Tibial artery (tissue), 4 donors: ENCODE results near the gene HES3.

Experiments used
- DNase-seq, 2 donors: peaks; one replicate each; pipeline ENCODE4 v3.0.0-alpha.2; 2019
- H3K27ac ChIP-seq, 2 donors: fragments of 200-600 bp; sonication (generic) in 1 of 2; 1 replicate in 1 of 2; 2 replicates in 1 of 2; pipeline ENCODE4 v1.5.1; 2018 to 2019; ENCODE audit warnings: mild to moderate bottlenecking in 1 of 2
- H3K27me3 ChIP-seq, 2 donors: fragments of 200-600 bp; sonication (generic) in 1 of 2; one replicate each; pipeline versions ENCODE4 v1.5.1 to v1.6.0; 2016 to 2019
- H3K36me3 ChIP-seq, 3 donors: fragments of 200-600 bp; sonication (generic) in 2 of 3; one replicate each; pipeline ENCODE4 v1.5.1; 2016 to 2019; ENCODE audit warnings: mild to moderate bottlenecking in 2 of 3
- H3K4me1 ChIP-seq, 4 donors: fragments of 200-600 bp; sonication (generic) in 2 of 4; 1 replicate in 3 of 4; 2 replicates in 1 of 4; pipeline ENCODE4 v1.5.1; 2016 to 2019
- H3K4me3 ChIP-seq, 2 donors: fragments of 200-600 bp; sonication (generic) in 1 of 2; 1 replicate in 1 of 2; 2 replicates in 1 of 2; pipeline ENCODE4 v1.5.1; 2018 to 2019; ENCODE audit warnings: mild to moderate bottlenecking in 2 of 2
- H3K9me3 ChIP-seq, 3 donors: fragments of 200-600 bp; sonication (generic) in 1 of 3; one replicate each; pipeline ENCODE4 v1.5.1; 2016 to 2019
- CTCF ChIP-seq, 2 experiments: fragments of 200-600 bp in 1 of 2; fragments of 450-650 bp in 1 of 2; IDR thresholded peaks; one replicate each; pipeline ENCODE4 v1.5.1; 2017 to 2019; ENCODE audit warnings: antibody characterized with exemption in 2 of 2, mild to moderate bottlenecking in 1 of 2, moderate library complexity in 1 of 2
- intact Hi-C: fragments of 100-400 bp; cut with DNase I; formaldehyde crosslinking; loops from one replicate; pipeline ENCODE4 v1.15.0; 2023; ENCODE audit warnings: low total_unique reads

The HES3 gene

GRCh38 chr1:6274622-6275139, 30.7 kb downstream of the HES3 start:
- Histone ChIP-seq H3K27ac (no peak overlapping the region), H3K27me3 (no peaks in the 10 kb centered on the region), H3K4me3 (no peak overlapping the region), H3K36me3 (no peaks in the 10 kb centered on the region), H3K9me3 (no peaks in the 10 kb centered on the region), H3K4me1 (peaks cover 0 to 16% (median 13%) of the 10 kb centered on the region in 4 donors)
- intact Hi-C loops = no loop called here
- no peak for TF ChIP-seq CTCF (IDR thresholded peaks at IDR 0.05)
- no peak for DNase-seq

- Histone ChIP-seq H3K4me3 (peak overlapping the region in 1 of 2 donors; percentile 4), H3K27me3 (no peaks in the 10 kb centered on the region), H3K9me3 (no peaks in the 10 kb centered on the region), H3K4me1 (peaks cover 0 to 16% (median 13%) of the 10 kb centered on the region in 4 donors), H3K36me3 (no peaks in the 10 kb centered on the region), H3K27ac (peak overlapping the region; percentile 24 to 76)
- no peak for TF ChIP-seq CTCF (IDR thresholded peaks at IDR 0.05)
- DNase-seq = peak; percentile 47 to 92
- intact Hi-C loops = no loop called here
Observed at GRCh38 chr1:6275826-6276782, 32.1 kb downstream of the HES3 start.

GRCh38 chr1:6276811-6277555, 33.0 kb downstream of the HES3 start:
- intact Hi-C loops = no loop called here
- no peaks in the 10 kb centered on the region for H3K36me3 ChIP-seq
- H3K27ac ChIP-seq = peak overlapping the region in 1 of 2 donors; percentile 9
- H3K4me3 ChIP-seq = no peak overlapping the region
- DNase-seq = no peak
- H3K4me1 ChIP-seq = peaks cover 0 to 16% (median 13%) of the 10 kb centered on the region in 4 donors
- no peaks in the 10 kb centered on the region for H3K9me3 ChIP-seq
- no peaks in the 10 kb centered on the region for H3K27me3 ChIP-seq
- TF ChIP-seq CTCF (IDR thresholded peaks at IDR 0.05) = no peak

GRCh38 chr1:6278263-6278662, 34.3 kb downstream of the HES3 start:
- intact Hi-C loops = no loop called here
- Histone ChIP-seq H3K4me1 (peaks cover 0 to 16% (median 12%) of the 10 kb centered on the region in 4 donors), H3K9me3 (no peaks in the 10 kb centered on the region), H3K27ac (no peak overlapping the region), H3K4me3 (no peak overlapping the region), H3K36me3 (no peaks in the 10 kb centered on the region), H3K27me3 (no peaks in the 10 kb centered on the region)
- no peak for TF ChIP-seq CTCF (IDR thresholded peaks at IDR 0.05)
- DNase-seq = no peak

GRCh38 chr1:6279066-6279465, 35.1 kb downstream of the HES3 start:
- DNase-seq = no peak
- intact Hi-C loops = no loop called here
- H3K9me3 ChIP-seq = no peaks in the 10 kb centered on the region
- no peak overlapping the region for H3K27ac ChIP-seq
- no peaks in the 10 kb centered on the region for H3K27me3 ChIP-seq
- no peaks in the 10 kb centered on the region for H3K36me3 ChIP-seq
- no peak overlapping the region for H3K4me3 ChIP-seq
- no peak for TF ChIP-seq CTCF (IDR thresholded peaks at IDR 0.05)
- peaks cover 0 to 16% (median 12%) of the 10 kb centered on the region in 4 donors for H3K4me1 ChIP-seq
